CD4-positive, alpha-beta T cell (primary cell): ENCODE results near the gene EMC9. TPM values are rescaled to one million over a fixed set of nuclear protein-coding genes. Genes with fewer than 3 reads are reported as not detected.

Source experiments
- ATAC-seq: fragments of 200-7000 bp; cut with Tn5 transposase; one replicate; pipeline ENCODE4 v1.10.0; 2022; ENCODE audit warnings: mild to moderate bottlenecking; ENCODE audit not compliant: poor library complexity
- CTCF ChIA-PET: fragments of 350-600 bp; sonication (Branson Sonifier 250); formaldehyde crosslinking; loops from one replicate; lab custom pipeline; 2021; ENCODE audit warnings: antibody characterized with exemption, inconsistent platforms; lab: Charles Lee
- POLR2A ChIA-PET: fragments of 350-600 bp; sonication (Branson Sonifier 250); formaldehyde crosslinking; loops from one replicate; lab custom pipeline; 2021; ENCODE audit warnings: antibody characterized with exemption, inconsistent platforms; lab: Charles Lee
- DNase-seq, 14 experiments: peaks; one replicate each; pipeline ENCODE4 v3.0.0-alpha.2; 2013 to 2020; ENCODE audit warnings: mixed read lengths in 2 of 14
- H3K27ac ChIP-seq, 2 donors: one replicate each; pipeline versions ENCODE4 v1.5.1 to v1.7.0; 2013; ENCODE audit warnings: low read length in 2 of 2, low read depth in 1 of 2, mild to moderate bottlenecking in 1 of 2
- H3K27me3 ChIP-seq, 2 experiments: 1 replicate in 1 of 2; 2 replicates in 1 of 2; pipeline versions ENCODE4 v1.6.1 to v1.7.0; 2013; ENCODE audit warnings: low read length in 2 of 2, control low read depth in 1 of 2, mild to moderate bottlenecking in 1 of 2, moderate library complexity in 1 of 2; ENCODE audit not compliant: insufficient read depth in 2 of 2, control insufficient read depth in 1 of 2
- H3K36me3 ChIP-seq: one replicate; pipeline ENCODE4 v1.6.1; 2013; ENCODE audit warnings: low read length, control low read depth; ENCODE audit not compliant: insufficient read depth
- H3K4me1 ChIP-seq: one replicate; pipeline ENCODE4 v1.6.1; 2013; ENCODE audit warnings: low read length, control low read depth; ENCODE audit not compliant: insufficient read depth
- H3K4me3 ChIP-seq: one replicate; pipeline ENCODE4 v1.5.1; 2013; ENCODE audit warnings: mild to moderate bottlenecking, low read length, moderate library complexity
- H3K9me3 ChIP-seq, 2 experiments: 1 replicate in 1 of 2; 2 replicates in 1 of 2; pipeline versions ENCODE4 v1.6.1 to v1.7.0; 2013; ENCODE audit warnings: low read length in 2 of 2, mild to moderate bottlenecking in 2 of 2, control low read depth in 1 of 2, moderate library complexity in 1 of 2; ENCODE audit not compliant: control insufficient read depth in 1 of 2, insufficient read depth in 1 of 2
- H3K27ac Mint-ChIP-seq: one replicate; pipeline ENCODE4 v1.8.0; 2020; ENCODE audit warnings: mixed read lengths
- H3K27me3 Mint-ChIP-seq: one replicate; pipeline ENCODE4 v1.8.0; 2021; ENCODE audit warnings: mixed read lengths
- H3K36me3 Mint-ChIP-seq: one replicate; pipeline ENCODE4 v1.8.0; 2021; ENCODE audit warnings: low read depth, mixed read lengths
- H3K4me1 Mint-ChIP-seq: one replicate; pipeline ENCODE4 v1.8.0; 2021; ENCODE audit warnings: low read depth, mixed read lengths
- H3K4me3 Mint-ChIP-seq: one replicate; pipeline ENCODE4 v1.8.0; 2020; ENCODE audit warnings: mild to moderate bottlenecking, mixed read lengths
- H3K9me3 Mint-ChIP-seq: one replicate; pipeline ENCODE4 v1.8.0; 2020; ENCODE audit warnings: mixed read lengths
- intact Hi-C, 2 experiments: fragments of 100-400 bp; cut with DNase I in 1 of 2; cut with micrococcal nuclease in 1 of 2; formaldehyde crosslinking; loops; one replicate each; pipeline versions ENCODE4 v1.15.1 to v1.9.0; 2023 to 2025; cut with DNase I, micrococcal nuclease
- total RNA-seq, 174 experiments: library from RNA in 2 of 174; stranded (reverse) in 2 of 174; gene quantifications; one replicate each; pipeline ENCODE4 v1.2.3 and lab custom pipeline; 2021 to 2026
- TF ChIP-seq, protein P1 (sequence below): fragments of 200-600 bp; IDR thresholded peaks from one replicate; pipeline ENCODE4 v1.8.0; 2022; ENCODE audit warnings: antibody characterized with exemption, mild to moderate bottlenecking

The EMC9 gene
- total RNA-seq, 2 experiments from 2014 or later, result 11.8 to 13.1 TPM

DNA sequence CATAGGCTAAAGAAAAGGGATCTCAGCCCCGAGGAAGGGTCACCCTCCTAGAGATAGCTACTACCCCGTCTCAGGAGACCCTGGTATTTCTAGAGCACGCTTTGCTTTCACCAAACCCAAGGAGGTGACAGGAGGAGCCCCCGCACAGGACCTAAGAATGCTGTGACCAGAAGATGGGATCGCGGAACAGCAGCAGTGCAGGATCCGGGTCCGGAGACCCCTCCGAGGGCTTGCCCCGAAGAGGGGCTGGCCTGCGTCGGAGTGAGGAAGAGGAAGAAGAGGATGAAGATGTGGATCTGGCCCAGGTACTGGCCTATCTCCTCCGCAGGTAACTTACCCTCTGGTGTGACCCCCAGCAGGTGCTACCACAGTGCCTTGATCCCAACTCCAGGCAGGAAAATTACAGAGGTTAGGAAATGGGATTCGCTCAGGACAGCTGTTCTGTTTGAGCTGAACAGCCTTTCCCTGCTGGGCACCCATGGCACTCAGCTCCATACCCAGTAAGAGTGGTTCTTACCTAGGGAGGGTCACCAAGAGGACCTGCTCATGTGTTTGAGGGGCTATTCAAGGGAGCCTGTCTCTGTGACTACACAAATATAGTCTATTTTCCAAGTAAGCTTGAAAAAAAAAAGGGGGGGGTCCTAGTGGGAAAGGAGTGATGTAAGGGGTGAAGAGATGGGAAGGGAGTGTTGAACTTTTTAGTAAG lies 25.8 kb downstream of the EMC9 start:
- H3K4me3 Mint-ChIP-seq, result peak overlapping the region; percentile 98
- ATAC-seq, result no peak
- Histone ChIP-seq H3K4me1 (peaks cover 39% of the 10 kb centered on the region), H3K4me3 (peak overlapping the region; percentile 77), H3K27ac (peak overlapping the region; percentile 98 to 99), H3K9me3 (no peaks in the 10 kb centered on the region), H3K27me3 (no peaks in the 10 kb centered on the region), H3K36me3 (peaks cover 37% of the 10 kb centered on the region)
- H3K27ac Mint-ChIP-seq, result peak overlapping the region; percentile 98
- POLR2A ChIA-PET, result interaction anchor here (0.6 to 7.0 kb wide), 36 partner anchors 9 to 1020 kb away, joined by 3 to 296 read pairs (median 11); partner anchors contain the start of genes ACIN1, C14orf119, CARMIL3 and CBLN3
- peaks cover 35% of the 10 kb centered on the region for H3K4me1 Mint-ChIP-seq
- H3K36me3 Mint-ChIP-seq, result peaks cover 70% of the 10 kb centered on the region
- intact Hi-C loops, result loop anchor here (1.0 to 10.0 kb wide), 10 partner anchors 20 to 551 kb away; partner anchors contain the start of genes AP1G2 (in 1 of the 2), EMC9 (in 1 of the 2), IPO4 (in 1 of the 2) and IRF9 (in 1 of the 2)
- H3K27me3 Mint-ChIP-seq, result no peaks in the 10 kb centered on the region
- no peaks in the 10 kb centered on the region for H3K9me3 Mint-ChIP-seq
- TF ChIP-seq, protein P1, sequence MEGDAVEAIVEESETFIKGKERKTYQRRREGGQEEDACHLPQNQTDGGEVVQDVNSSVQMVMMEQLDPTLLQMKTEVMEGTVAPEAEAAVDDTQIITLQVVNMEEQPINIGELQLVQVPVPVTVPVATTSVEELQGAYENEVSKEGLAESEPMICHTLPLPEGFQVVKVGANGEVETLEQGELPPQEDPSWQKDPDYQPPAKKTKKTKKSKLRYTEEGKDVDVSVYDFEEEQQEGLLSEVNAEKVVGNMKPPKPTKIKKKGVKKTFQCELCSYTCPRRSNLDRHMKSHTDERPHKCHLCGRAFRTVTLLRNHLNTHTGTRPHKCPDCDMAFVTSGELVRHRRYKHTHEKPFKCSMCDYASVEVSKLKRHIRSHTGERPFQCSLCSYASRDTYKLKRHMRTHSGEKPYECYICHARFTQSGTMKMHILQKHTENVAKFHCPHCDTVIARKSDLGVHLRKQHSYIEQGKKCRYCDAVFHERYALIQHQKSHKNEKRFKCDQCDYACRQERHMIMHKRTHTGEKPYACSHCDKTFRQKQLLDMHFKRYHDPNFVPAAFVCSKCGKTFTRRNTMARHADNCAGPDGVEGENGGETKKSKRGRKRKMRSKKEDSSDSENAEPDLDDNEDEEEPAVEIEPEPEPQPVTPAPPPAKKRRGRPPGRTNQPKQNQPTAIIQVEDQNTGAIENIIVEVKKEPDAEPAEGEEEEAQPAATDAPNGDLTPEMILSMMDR, result no peak
- no peak for DNase-seq
- CTCF ChIA-PET, result interaction anchor here (1.2 to 2.8 kb wide), 7 partner anchors 20 to 218 kb away, joined by 3 to 23 read pairs (median 6); partner anchors contain the start of genes EMC9, IRF9, PSME1 and RNF31

DNA sequence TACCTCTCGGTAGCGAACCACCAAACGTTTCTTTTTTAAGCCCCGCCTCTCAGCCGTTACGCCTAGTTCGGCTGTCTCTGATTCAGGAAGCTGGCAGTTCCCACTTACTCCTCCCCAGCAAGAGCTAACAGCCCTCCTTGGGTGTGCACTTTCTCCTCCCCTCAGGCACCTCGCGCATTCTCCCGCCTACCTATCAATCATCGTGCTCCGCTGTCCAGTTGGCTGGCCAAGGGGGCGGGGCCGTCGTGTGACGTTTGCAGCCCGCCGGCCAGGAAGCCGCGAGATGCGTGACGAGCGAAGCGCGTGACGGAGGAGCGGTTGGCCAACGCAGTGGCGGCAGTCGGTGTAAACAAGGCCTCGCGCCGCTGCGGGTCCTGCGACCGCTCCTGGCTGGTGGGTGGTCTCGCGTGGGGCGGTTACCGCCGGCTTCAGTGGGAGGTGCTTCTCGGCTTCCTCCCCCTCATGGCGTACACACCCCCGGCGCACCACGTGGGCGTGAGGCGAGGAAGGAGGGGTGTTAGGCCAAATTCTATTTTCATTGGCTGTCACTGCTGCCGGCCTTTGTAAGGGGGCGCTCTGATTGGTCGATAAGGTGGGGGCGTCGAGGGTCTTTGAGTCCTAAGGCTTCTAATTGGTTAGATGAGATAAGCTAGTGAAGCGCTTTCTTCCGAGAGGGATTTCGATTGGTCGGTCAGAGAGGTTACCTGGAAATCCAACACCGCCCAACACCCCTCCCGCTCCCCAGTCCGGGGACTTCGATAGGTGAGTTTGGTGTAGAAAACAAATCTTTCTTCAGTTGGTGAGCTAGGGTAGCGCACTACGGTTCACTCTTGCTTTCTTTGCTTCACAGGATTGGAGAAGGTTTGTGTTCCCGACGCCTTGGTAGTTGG lies 26.6 kb downstream of the EMC9 start, which contains the start of the genes DCAF11 and NRL:
Gene DCAF11 (plus strand): TSS at position 246 of the 890 bp plus-strand sequence. CDS start 818 bp downstream, outside the sequence.
Gene NRL (minus strand): TSS at position 418 of the 890 bp plus-strand sequence. CDS start 32,101 bp downstream, outside the sequence.
- H3K36me3 Mint-ChIP-seq, result peaks cover 65% of the 10 kb centered on the region
- POLR2A ChIA-PET, result interaction anchor here (0.6 to 7.0 kb wide), 47 partner anchors 10 to 1348 kb away, joined by 3 to 296 read pairs (median 9); partner anchors contain the start of genes ACIN1, C14orf119, CARMIL3 and CBLN3

More for the DNA sequence above, 26.6 kb downstream of the EMC9 start, which contains the start of the genes DCAF11 and NRL:
- H3K4me1 ChIP-seq, result peaks cover 42% of the 10 kb centered on the region
- Mint-ChIP-seq H3K27ac (peak within 1 kb of the TSS; percentile 98), H3K4me1 (peaks cover 35% of the 10 kb centered on the region), H3K9me3 (no peaks in the 10 kb centered on the region), H3K27me3 (no peaks in the 10 kb centered on the region), H3K4me3 (peak within 1 kb of the TSS; percentile 98)
- intact Hi-C loops, result loop anchor here (1.0 to 10.0 kb wide), 12 partner anchors 20 to 647 kb away; partner anchors contain the start of genes IRF9 (in 2 of the 2), AP1G2 (in 1 of the 2), DHRS1 (in 1 of the 2) and EMC9 (in 1 of the 2)
- TF ChIP-seq, protein P1, result no peak
- H3K36me3 ChIP-seq, result peaks cover 31% of the 10 kb centered on the region
- H3K27me3 ChIP-seq, result no peaks in the 10 kb centered on the region
- DNase-seq (peak; percentile 95 to 100 (median 98)), ATAC-seq (peak; percentile 81)
- no peaks in the 10 kb centered on the region for H3K9me3 ChIP-seq
- peak within 1 kb of the TSS; percentile 98 to 99 for H3K27ac ChIP-seq
- peak within 1 kb of the TSS; percentile 77 for H3K4me3 ChIP-seq
- CTCF ChIA-PET, result interaction anchor here (1.2 to 2.8 kb wide), 7 partner anchors 21 to 219 kb away, joined by 3 to 23 read pairs (median 6); partner anchors contain the start of genes EMC9, IRF9, PSME1 and RNF31
